ENCODE data around the gene POMT1.

DNA sequence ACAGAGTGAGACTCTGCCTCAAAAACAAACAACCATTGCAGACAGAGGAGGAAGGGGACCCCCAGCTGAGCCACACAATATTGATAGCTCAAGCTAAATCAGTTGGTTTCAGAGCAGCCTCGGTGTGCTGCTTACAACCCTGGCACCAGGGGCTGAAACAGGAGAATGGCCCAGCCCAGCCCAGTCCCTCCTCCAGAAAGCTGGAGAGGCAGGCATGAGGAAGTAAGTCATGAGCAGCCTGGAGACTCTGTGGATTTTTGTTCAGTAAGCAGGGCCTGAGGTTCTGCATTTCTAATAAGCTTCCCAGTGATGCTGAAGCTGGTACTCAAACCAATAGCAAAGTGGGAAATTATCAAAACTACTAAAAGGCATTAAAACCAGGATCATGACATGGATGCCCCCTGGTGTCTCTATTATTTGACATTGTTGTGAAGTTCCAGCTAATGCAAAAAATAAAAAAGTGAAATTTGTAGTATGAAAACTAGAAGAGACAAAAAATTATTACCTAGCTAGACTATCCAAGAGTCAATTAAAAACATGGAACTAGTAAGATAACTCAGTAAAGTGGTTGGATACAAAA is 56.8 kb downstream of the POMT1 start:
- TF ChIP-seq, protein P1, sequence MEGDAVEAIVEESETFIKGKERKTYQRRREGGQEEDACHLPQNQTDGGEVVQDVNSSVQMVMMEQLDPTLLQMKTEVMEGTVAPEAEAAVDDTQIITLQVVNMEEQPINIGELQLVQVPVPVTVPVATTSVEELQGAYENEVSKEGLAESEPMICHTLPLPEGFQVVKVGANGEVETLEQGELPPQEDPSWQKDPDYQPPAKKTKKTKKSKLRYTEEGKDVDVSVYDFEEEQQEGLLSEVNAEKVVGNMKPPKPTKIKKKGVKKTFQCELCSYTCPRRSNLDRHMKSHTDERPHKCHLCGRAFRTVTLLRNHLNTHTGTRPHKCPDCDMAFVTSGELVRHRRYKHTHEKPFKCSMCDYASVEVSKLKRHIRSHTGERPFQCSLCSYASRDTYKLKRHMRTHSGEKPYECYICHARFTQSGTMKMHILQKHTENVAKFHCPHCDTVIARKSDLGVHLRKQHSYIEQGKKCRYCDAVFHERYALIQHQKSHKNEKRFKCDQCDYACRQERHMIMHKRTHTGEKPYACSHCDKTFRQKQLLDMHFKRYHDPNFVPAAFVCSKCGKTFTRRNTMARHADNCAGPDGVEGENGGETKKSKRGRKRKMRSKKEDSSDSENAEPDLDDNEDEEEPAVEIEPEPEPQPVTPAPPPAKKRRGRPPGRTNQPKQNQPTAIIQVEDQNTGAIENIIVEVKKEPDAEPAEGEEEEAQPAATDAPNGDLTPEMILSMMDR (IDR thresholded peaks at IDR 0.05): no peak
- TF ChIP-seq POLR2AphosphoS5 (IDR thresholded peaks at IDR 0.05; ENCODE audit: low read depth, low read length): no peak
- TF ChIP-seq RFX5 (IDR thresholded peaks at IDR 0.05; ENCODE audit: low read length): no peak
- TF ChIP-seq NFIC (IDR thresholded peaks at IDR 0.05; ENCODE audit: borderline replicate concordance): no peak
- TF ChIP-seq TEAD4 (IDR thresholded peaks at IDR 0.05; ENCODE audit: borderline replicate concordance, insufficient read depth): no peak
